A549 (cell line): Measurements from ENCODE around the gene SRSF10. TPM values are rescaled to one million over a fixed set of nuclear protein-coding genes. Genes with fewer than 3 reads are reported as not detected.

Experiments
- ATAC-seq, 2 experiments: fragments of 200-7000 bp in 1 of 2; fragments of >200 bp in 1 of 2; cut with Nextera tagmentation in 1 of 2; cut with Tn5 transposase in 1 of 2; 3 replicates each; pipeline versions ENCODE4 v1.8.0 to v1.9.1; 2018 to 2020; ENCODE audit warnings: mild to moderate bottlenecking in 1 of 2, moderate library complexity in 1 of 2
- CTCF ChIA-PET: fragments of 300-600 bp; sonication (Branson Sonifier 250); formaldehyde crosslinking; extraction: SDS; loops from one replicate; lab custom pipeline; 2021; ENCODE audit warnings: antibody characterized with exemption, inconsistent platforms; lab: Yijun Ruan, JAX
- POLR2A ChIA-PET: fragments of 350-600 bp; formaldehyde crosslinking; extraction: SDS; loops from one replicate; lab custom pipeline; 2021; ENCODE audit warnings: antibody characterized with exemption, inconsistent platforms; lab: Yijun Ruan, JAX
- DNase-seq, 2 experiments: peaks; one replicate each; pipeline versions ENCODE4 v3.0.0 to v3.0.0-alpha.2; 2011 to 2016; ENCODE audit warnings: low read depth in 1 of 2, low spot score in 1 of 2
- FAIRE-seq: peaks from 2 replicates; lab custom pipeline; 2011; peaks lifted over from hg19 to GRCh38; lab: Jason Lieb, UNC
- H3K27ac ChIP-seq, 2 experiments: fragments of >200 bp; sonication (Bioruptor Twin); formaldehyde crosslinking; 3 replicates each; pipeline ENCODE4 v1.5.1; 2016 to 2017
- H3K4me1 ChIP-seq: fragments of >200 bp; sonication (Bioruptor Twin); formaldehyde crosslinking; 3 replicates; pipeline ENCODE4 v1.6.1; 2016
- H3K4me2 ChIP-seq: fragments of >200 bp; sonication (Bioruptor Twin); formaldehyde crosslinking; 3 replicates; pipeline ENCODE4 v1.6.1; 2016
- H3K4me3 ChIP-seq: fragments of >200 bp; sonication (Bioruptor Twin); formaldehyde crosslinking; 3 replicates; pipeline ENCODE4 v1.5.1; 2016
- H3K9me3 ChIP-seq: fragments of >200 bp; sonication (Bioruptor Twin); formaldehyde crosslinking; 3 replicates; pipeline ENCODE4 v1.6.1; 2016
- CBX8 ChIP-seq: fragments of 200-600 bp; sonication (generic); IDR thresholded peaks from 2 replicates; pipeline ENCODE4 v1.6.1; 2016
- CHD2 ChIP-seq: fragments of 150-350 bp; IDR thresholded peaks from 2 replicates; pipeline ENCODE4 v1.6.1; 2014; ENCODE audit warnings: low read length; ENCODE audit not compliant: partially characterized antibody
- EHF ChIP-seq: fragments of 250-450 bp; sonication (Bioruptor Pico); IDR thresholded peaks from 2 replicates; pipeline ENCODE4 v1.5.0; 2020; ENCODE audit warnings: mild to moderate bottlenecking
- EHMT2 ChIP-seq: fragments of 200-600 bp; sonication (generic); IDR thresholded peaks from 2 replicates; pipeline ENCODE4 v1.6.1; 2016; ENCODE audit warnings: antibody characterized with exemption, low read depth, mild to moderate bottlenecking, moderate library complexity
- EP300 ChIP-seq, 2 experiments: fragments of >200 bp; sonication (Bioruptor Twin); formaldehyde crosslinking; IDR thresholded peaks; 2 replicates in 1 of 2; 3 replicates in 1 of 2; pipeline ENCODE4 v1.6.1; 2016 to 2017
- FOSB ChIP-seq: fragments of 250-450 bp; sonication (Bioruptor Pico); IDR thresholded peaks from 2 replicates; pipeline ENCODE4 v1.5.0; 2020; ENCODE audit warnings: mild to moderate bottlenecking, moderate library complexity
- FOSL2 ChIP-seq, 2 experiments: fragments of 450-650 bp in 1 of 2; fragments of >200 bp in 1 of 2; sonication (Bioruptor Twin) in 1 of 2; formaldehyde crosslinking; IDR thresholded peaks; 2 replicates each; pipeline versions ENCODE4 v1.5.0 to v1.6.1; 2016 to 2020; ENCODE audit warnings: mild to moderate bottlenecking in 1 of 2, moderate library complexity in 1 of 2
- FOXS1 ChIP-seq: fragments of 250-450 bp; sonication (Bioruptor Pico); IDR thresholded peaks from 2 replicates; pipeline ENCODE4 v1.5.0; 2020; ENCODE audit warnings: mild to moderate bottlenecking, moderate library complexity
- HDAC2 ChIP-seq: fragments of 200-600 bp; sonication (generic); IDR thresholded peaks from 2 replicates; pipeline ENCODE4 v1.6.1; 2016
- JUNB ChIP-seq: fragments of >200 bp; sonication (Bioruptor Twin); formaldehyde crosslinking; IDR thresholded peaks from 2 replicates; pipeline ENCODE4 v1.6.1; 2016
- KDM1A ChIP-seq: fragments of 200-600 bp; sonication (generic); IDR thresholded peaks from 2 replicates; pipeline ENCODE4 v1.6.1; 2016; ENCODE audit warnings: low read depth, mild to moderate bottlenecking
- RARB ChIP-seq: fragments of 250-450 bp; sonication (Bioruptor Pico); IDR thresholded peaks from 2 replicates; pipeline ENCODE4 v1.8.0; 2021; ENCODE audit warnings: mild to moderate bottlenecking, moderate library complexity
- RCOR1 ChIP-seq: fragments of 150-350 bp; IDR thresholded peaks from 2 replicates; pipeline ENCODE4 v1.6.1; 2014; ENCODE audit warnings: antibody characterized with exemption, low read length, low read depth
- TFCP2L1 ChIP-seq: fragments of 250-450 bp; sonication (Bioruptor Pico); IDR thresholded peaks from 2 replicates; pipeline ENCODE4 v1.5.0; 2021; ENCODE audit warnings: mild to moderate bottlenecking
- TP53 ChIP-seq: fragments of 250-450 bp; sonication (Bioruptor Pico); IDR thresholded peaks from 2 replicates; pipeline ENCODE4 v1.5.0; 2021; ENCODE audit warnings: mild to moderate bottlenecking, moderate library complexity
- ZFP36 ChIP-seq: fragments of 450-650 bp; IDR thresholded peaks from 2 replicates; pipeline ENCODE4 v1.6.1; 2014; ENCODE audit warnings: borderline replicate concordance; ENCODE audit not compliant: partially characterized antibody
- ZSCAN20 ChIP-seq: fragments of 250-450 bp; sonication (Bioruptor Pico); IDR thresholded peaks from 2 replicates; pipeline ENCODE4 v1.8.0; 2022; ENCODE audit warnings: mild to moderate bottlenecking, moderate library complexity
- WGBS: methylation state at CpG from one replicate; pipeline ENCODE4 v1.1.6; 2017; ENCODE audit errors: missing lambda C conversion rate; 5-methylcytosine and 5-hydroxymethylcytosine counted together
- polyA plus RNA-seq, 4 experiments: library from polyadenylated mRNA; depleted of rRNA in 3 of 4; stranded (reverse); fragments of >200 nt; fragmentation: RNase III in 1 of 4; extraction: RNeasy Plus Mini Kit Qiagen cat#74134 plus additional on column Dnase treatment in 1 of 4; gene quantifications; 2 replicates in 3 of 4; 3 replicates in 1 of 4; pipeline ENCODE4 v1.2.3, GENCODE V29; 2011 to 2017
- TF ChIP-seq, protein P1 (sequence below): IDR thresholded peaks from 2 replicates; pipeline ENCODE4 v1.6.1; 2012

Gene SRSF10
- polyA plus RNA-seq, 2 of the 4 experiments (the other 2 are of a cell fraction): 141 to 180 TPM

- no peak for TF ChIP-seq EHMT2
- TF ChIP-seq ZSCAN20 (CRISPR knock-in tag): no peak
- TF ChIP-seq, all 56 proteins: peak for 0
Measured at GRCh38 chr1:23967871-23968270, 12.3 kb downstream of the SRSF10 start (continued).

DNA sequence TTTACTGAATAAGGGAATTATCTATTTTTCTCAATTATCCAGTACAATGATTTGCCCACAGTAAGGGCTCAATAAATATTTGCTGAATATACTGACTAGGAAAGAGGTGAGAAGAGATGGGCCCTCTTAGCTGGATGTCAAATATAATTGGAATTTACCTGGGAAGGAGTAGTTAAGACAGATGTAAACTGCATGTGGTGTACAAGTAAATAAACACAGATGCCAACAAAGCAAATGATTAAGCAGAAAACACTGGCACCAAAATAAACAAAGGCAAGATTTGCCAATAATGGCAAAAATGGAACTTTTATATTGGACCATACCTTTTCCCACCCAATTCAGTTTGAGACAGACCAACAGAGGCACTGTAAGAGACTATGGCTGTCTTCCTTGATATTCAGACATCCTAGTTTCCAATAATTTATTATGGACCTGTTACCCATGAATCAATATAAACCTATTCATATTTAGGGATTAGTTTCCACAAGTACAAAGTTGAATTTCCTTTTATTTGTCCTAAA is 13.1 kb downstream of the SRSF10 start:
- ChIA-PET POLR2A (no interaction called here), CTCF (interaction anchor here (1.0 kb wide), 1 partner anchor 156 kb away, joined by 3 read pairs; no protein-coding TSS in a partner anchor)
- H3K27ac ChIP-seq: no peak overlapping the region
- DNase-seq (no peak), FAIRE-seq (no peak), ATAC-seq (no peak)
- TF ChIP-seq EHMT2 (no peak), ZSCAN20 (CRISPR knock-in tag) (no peak), EP300 (IDR thresholded peaks at IDR 0.05) (no peak), FOSL2 (IDR thresholded peaks at IDR 0.05) (no peak), FOSL2 (CRISPR knock-in tag; IDR thresholded peaks at IDR 0.05) (no peak), CHD2 (no peak), RCOR1 (no peak), HDAC2 (no peak), JUNB (no peak), ZFP36 (no peak)
- H3K4me3 ChIP-seq: no peak overlapping the region
- H3K4me2 ChIP-seq: peak overlapping the region; percentile 22; the same call in 1 of the 3 replicates
- peaks cover 48% of the 10 kb centered on the region for H3K4me1 ChIP-seq
- no peaks in the 10 kb centered on the region for H3K9me3 ChIP-seq

DNA sequence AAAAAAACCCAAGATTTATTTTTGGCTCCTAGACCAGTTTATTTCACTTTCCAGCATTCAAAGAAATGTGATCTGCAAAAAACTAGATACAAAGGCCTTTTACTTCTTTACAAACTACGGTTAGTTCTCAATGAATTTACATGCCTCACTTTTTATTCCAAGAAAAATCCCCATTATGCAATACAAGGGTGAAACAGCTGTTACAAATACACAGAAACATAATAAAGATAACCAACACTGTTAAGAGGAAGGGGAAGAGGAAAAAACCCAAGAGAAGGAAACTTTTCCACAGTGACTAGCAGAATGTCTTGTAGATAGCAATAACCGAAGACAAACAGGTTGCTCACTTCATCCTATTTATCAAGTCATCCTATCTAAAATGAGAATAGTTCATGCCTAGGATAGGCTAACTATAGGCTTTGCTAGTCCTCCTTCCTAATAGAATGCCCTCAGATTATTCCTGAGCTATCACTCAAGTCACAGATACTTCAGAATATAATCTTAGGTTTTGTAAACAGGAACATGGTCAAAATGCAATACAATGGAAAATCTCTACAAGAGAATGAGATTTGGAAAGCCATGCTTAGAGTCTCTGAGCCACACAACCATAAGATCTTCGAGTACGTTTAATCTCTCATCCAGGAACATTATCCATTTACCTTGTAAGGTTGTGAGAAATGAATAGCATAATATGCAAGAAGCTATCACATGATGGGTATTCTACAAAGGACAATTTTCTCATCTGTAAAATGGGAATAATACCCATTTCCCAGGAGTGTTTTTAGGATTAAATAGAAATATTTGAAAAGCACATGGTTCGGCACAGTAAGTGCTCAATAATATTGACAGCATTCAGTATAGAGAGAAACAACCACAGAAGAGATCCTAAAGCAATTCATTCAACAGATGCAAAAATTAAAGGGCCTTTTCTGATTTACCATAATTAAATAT is 15.1 kb downstream of the SRSF10 start:
- DNase-seq (no peak), FAIRE-seq (no peak), ATAC-seq (peak in 1 of 2 experiments; percentile 13; a peak in 2 of 6 replicates)
- Histone ChIP-seq H3K4me3 (no peak overlapping the region), H3K9me3 (no peaks in the 10 kb centered on the region), H3K4me1 (peaks cover 48% of the 10 kb centered on the region), H3K27ac (no peak overlapping the region), H3K4me2 (peak overlapping the region; percentile 21; the same call in 2 of the 3 replicates)
- 83% methylated on average over 5 of the region's 5 CpGs for WGBS
- CTCF ChIA-PET: interaction anchor here (1.1 to 1.3 kb wide), 2 partner anchors 15 to 45 kb away, joined by 3 read pairs; partner anchors contain the start of gene SRSF10
- POLR2A ChIA-PET: interaction anchor here (1.7 kb wide), 1 partner anchor 15 kb away, joined by 5 read pairs; the partner anchor contains the start of gene SRSF10
- TF ChIP-seq CBX8: no peak
- TF ChIP-seq FOXS1 (CRISPR knock-in tag): no peak
- TF ChIP-seq, protein P1, sequence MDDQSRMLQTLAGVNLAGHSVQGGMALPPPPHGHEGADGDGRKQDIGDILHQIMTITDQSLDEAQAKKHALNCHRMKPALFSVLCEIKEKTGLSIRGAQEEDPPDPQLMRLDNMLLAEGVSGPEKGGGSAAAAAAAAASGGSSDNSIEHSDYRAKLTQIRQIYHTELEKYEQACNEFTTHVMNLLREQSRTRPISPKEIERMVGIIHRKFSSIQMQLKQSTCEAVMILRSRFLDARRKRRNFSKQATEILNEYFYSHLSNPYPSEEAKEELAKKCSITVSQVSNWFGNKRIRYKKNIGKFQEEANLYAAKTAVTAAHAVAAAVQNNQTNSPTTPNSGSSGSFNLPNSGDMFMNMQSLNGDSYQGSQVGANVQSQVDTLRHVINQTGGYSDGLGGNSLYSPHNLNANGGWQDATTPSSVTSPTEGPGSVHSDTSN: no peak
- TF ChIP-seq TFCP2L1 (CRISPR knock-in tag): no peak
- no peak for TF ChIP-seq EHF
- TF ChIP-seq KDM1A: 0 out of 2 replicates have a peak, but pooled peaks have one; percentile 34

DNA sequence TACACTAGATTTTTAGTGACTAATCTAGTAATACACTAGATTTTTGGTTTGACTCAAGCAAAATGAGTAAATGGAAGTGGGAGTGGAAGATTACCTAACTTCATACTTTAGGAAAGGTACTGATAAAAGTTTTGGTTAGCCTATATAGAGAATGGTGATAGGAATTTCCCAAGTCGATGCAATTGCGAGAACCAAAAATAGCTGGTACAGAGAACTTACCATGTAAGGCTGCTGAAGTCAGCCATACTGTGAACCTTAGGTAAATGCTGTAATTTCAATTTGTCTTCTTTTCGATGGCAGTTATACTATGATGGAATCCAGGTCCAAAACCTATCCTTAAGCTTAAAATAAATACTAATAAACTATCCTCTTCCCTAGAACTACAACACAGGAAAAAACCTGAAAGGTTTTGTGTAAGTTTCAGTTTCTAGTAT is 15.9 kb downstream of the SRSF10 start:
- Histone ChIP-seq H3K4me3 (no peak overlapping the region), H3K27ac (no peak overlapping the region), H3K4me2 (peak overlapping the region; percentile 21; the same call in 2 of the 3 replicates), H3K4me1 (peaks cover 48% of the 10 kb centered on the region), H3K9me3 (no peaks in the 10 kb centered on the region)
- TF ChIP-seq ZSCAN20 (CRISPR knock-in tag) (no peak), RARB (no peak), TP53 (CRISPR knock-in tag) (no peak), FOSB (peak; percentile 52; the same call in 1 of the 2 replicates)
- ChIA-PET POLR2A (interaction anchor here (1.3 to 1.7 kb wide), 2 partner anchors 16 to 55 kb away, joined by 5 read pairs; partner anchors contain the start of gene SRSF10), CTCF (interaction anchor here (1.1 kb wide), 2 partner anchors 46 to 64 kb away, joined by 3 read pairs; no protein-coding TSS in a partner anchor)
- DNase-seq (no peak), FAIRE-seq (no peak), ATAC-seq (no peak)
- 71% methylated on average over 3 of the region's 3 CpGs for WGBS
